ENCODE results near the gene KDM2B.

KDM2B gene

GRCh38 chr12:121549075-121549474 lies 31.7 kb downstream of the KDM2B start:
- no peak for DNase-seq (ENCODE audit: low read depth)
- H3K4me3 ChIP-seq (ENCODE audit: low read length) = no peak overlapping the region
- no peak overlapping the region for H3K9ac ChIP-seq (ENCODE audit: low read length)
- no peaks in the 10 kb centered on the region for H3K9me3 ChIP-seq (ENCODE audit: control insufficient read depth, low read length)
- no peaks in the 10 kb centered on the region for H3K27me3 ChIP-seq (replicated peaks; ENCODE audit: control insufficient read depth, insufficient read depth, low read length)
- H3K36me3 ChIP-seq (ENCODE audit: control insufficient read depth, insufficient read depth, low read length, severe bottlenecking) = no peaks in the 10 kb centered on the region
- no peaks in the 10 kb centered on the region for H3K4me1 ChIP-seq (ENCODE audit: control insufficient read depth, insufficient read depth, low read length)

- no peak overlapping the region for H3K9ac ChIP-seq (ENCODE audit: low read length)
- no peak overlapping the region for H3K4me3 ChIP-seq (ENCODE audit: low read length)
- no peaks in the 10 kb centered on the region for H3K9me3 ChIP-seq (ENCODE audit: control insufficient read depth, low read length)
- no peaks in the 10 kb centered on the region for H3K27me3 ChIP-seq (replicated peaks; ENCODE audit: control insufficient read depth, insufficient read depth, low read length)
- H3K4me1 ChIP-seq (ENCODE audit: control insufficient read depth, insufficient read depth, low read length) = no peaks in the 10 kb centered on the region
- H3K36me3 ChIP-seq (ENCODE audit: control insufficient read depth, insufficient read depth, low read length, severe bottlenecking) = no peaks in the 10 kb centered on the region
- no peak for DNase-seq (ENCODE audit: low read depth)
Measured at GRCh38 chr12:121545480-121545879, 35.3 kb downstream of the KDM2B start.

GRCh38 chr12:121543786-121544185 lies 37.0 kb downstream of the KDM2B start:
- H3K36me3 ChIP-seq (ENCODE audit: control insufficient read depth, insufficient read depth, low read length, severe bottlenecking) = no peaks in the 10 kb centered on the region
- no peak for DNase-seq (ENCODE audit: low read depth)

GRCh38 chr12:121539908-121540307 lies 40.9 kb downstream of the KDM2B start:
- Histone ChIP-seq H3K4me1 (ENCODE audit: control insufficient read depth, insufficient read depth, low read length) (peaks cover 21% of the 10 kb centered on the region), H3K9me3 (ENCODE audit: control insufficient read depth, low read length) (no peaks in the 10 kb centered on the region), H3K36me3 (ENCODE audit: control insufficient read depth, insufficient read depth, low read length, severe bottlenecking) (no peaks in the 10 kb centered on the region), H3K27me3 (replicated peaks; ENCODE audit: control insufficient read depth, insufficient read depth, low read length) (no peaks in the 10 kb centered on the region), H3K9ac (ENCODE audit: low read length) (no peak overlapping the region), H3K4me3 (ENCODE audit: low read length) (no peak overlapping the region)
- DNase-seq (ENCODE audit: low read depth) = no peak

More at GRCh38 chr12:121543786-121544185, 37.0 kb downstream of the KDM2B start:
- Histone ChIP-seq H3K9ac (ENCODE audit: low read length) (no peak overlapping the region), H3K4me3 (ENCODE audit: low read length) (no peak overlapping the region), H3K9me3 (ENCODE audit: control insufficient read depth, low read length) (no peaks in the 10 kb centered on the region), H3K4me1 (ENCODE audit: control insufficient read depth, insufficient read depth, low read length) (no peaks in the 10 kb centered on the region), H3K27me3 (replicated peaks; ENCODE audit: control insufficient read depth, insufficient read depth, low read length) (no peaks in the 10 kb centered on the region)

GRCh38 chr12:121538699-121539061 lies 42.1 kb downstream of the KDM2B start:
- Histone ChIP-seq H3K27me3 (replicated peaks; ENCODE audit: control insufficient read depth, insufficient read depth, low read length) (no peaks in the 10 kb centered on the region), H3K9me3 (ENCODE audit: control insufficient read depth, low read length) (no peaks in the 10 kb centered on the region), H3K4me3 (ENCODE audit: low read length) (no peak overlapping the region), H3K9ac (ENCODE audit: low read length) (no peak overlapping the region), H3K4me1 (ENCODE audit: control insufficient read depth, insufficient read depth, low read length) (peaks cover 28% of the 10 kb centered on the region), H3K36me3 (ENCODE audit: control insufficient read depth, insufficient read depth, low read length, severe bottlenecking) (no peaks in the 10 kb centered on the region)
- no peak for DNase-seq (ENCODE audit: low read depth)

GRCh38 chr12:121537814-121538698 lies 42.8 kb downstream of the KDM2B start:
- Histone ChIP-seq H3K9me3 (ENCODE audit: control insufficient read depth, low read length) (no peaks in the 10 kb centered on the region), H3K27me3 (replicated peaks; ENCODE audit: control insufficient read depth, insufficient read depth, low read length) (no peaks in the 10 kb centered on the region), H3K4me3 (ENCODE audit: low read length) (peak overlapping the region; percentile 77), H3K36me3 (ENCODE audit: control insufficient read depth, insufficient read depth, low read length, severe bottlenecking) (no peaks in the 10 kb centered on the region), H3K9ac (ENCODE audit: low read length) (peak overlapping the region; percentile 75), H3K4me1 (ENCODE audit: control insufficient read depth, insufficient read depth, low read length) (peaks cover 31% of the 10 kb centered on the region)
- peak; percentile 69 for DNase-seq (ENCODE audit: low read depth)

GRCh38 chr12:121536899-121537813 lies 43.7 kb downstream of the KDM2B start:
- peak overlapping the region; percentile 77 for H3K4me3 ChIP-seq (ENCODE audit: low read length)
- H3K9ac ChIP-seq (ENCODE audit: low read length) = peak overlapping the region; percentile 75
- no peaks in the 10 kb centered on the region for H3K9me3 ChIP-seq (ENCODE audit: control insufficient read depth, low read length)
- peaks cover 31% of the 10 kb centered on the region for H3K4me1 ChIP-seq (ENCODE audit: control insufficient read depth, insufficient read depth, low read length)
- H3K36me3 ChIP-seq (ENCODE audit: control insufficient read depth, insufficient read depth, low read length, severe bottlenecking) = no peaks in the 10 kb centered on the region
- peak; percentile 81 for DNase-seq (ENCODE audit: low read depth)
- H3K27me3 ChIP-seq (replicated peaks; ENCODE audit: control insufficient read depth, insufficient read depth, low read length) = no peaks in the 10 kb centered on the region

- Histone ChIP-seq H3K36me3 (ENCODE audit: control insufficient read depth, insufficient read depth, low read length, severe bottlenecking) (no peaks in the 10 kb centered on the region), H3K9me3 (ENCODE audit: control insufficient read depth, low read length) (no peaks in the 10 kb centered on the region), H3K4me1 (ENCODE audit: control insufficient read depth, insufficient read depth, low read length) (peaks cover 31% of the 10 kb centered on the region), H3K27me3 (replicated peaks; ENCODE audit: control insufficient read depth, insufficient read depth, low read length) (no peaks in the 10 kb centered on the region), H3K9ac (ENCODE audit: low read length) (peak overlapping the region; percentile 75), H3K4me3 (ENCODE audit: low read length) (peak overlapping the region; percentile 77)
- DNase-seq (ENCODE audit: low read depth) = peak; percentile 86
Measured at GRCh38 chr12:121536054-121536898, 44.5 kb downstream of the KDM2B start.

GRCh38 chr12:121535150-121536053 lies 45.4 kb downstream of the KDM2B start:
- Histone ChIP-seq H3K9me3 (ENCODE audit: control insufficient read depth, low read length) (no peaks in the 10 kb centered on the region), H3K4me1 (ENCODE audit: control insufficient read depth, insufficient read depth, low read length) (peaks cover 31% of the 10 kb centered on the region), H3K4me3 (ENCODE audit: low read length) (peak overlapping the region; percentile 77), H3K36me3 (ENCODE audit: control insufficient read depth, insufficient read depth, low read length, severe bottlenecking) (no peaks in the 10 kb centered on the region), H3K27me3 (replicated peaks; ENCODE audit: control insufficient read depth, insufficient read depth, low read length) (no peaks in the 10 kb centered on the region), H3K9ac (ENCODE audit: low read length) (peak overlapping the region; percentile 75)
- DNase-seq (ENCODE audit: low read depth) = peak; percentile 25

GRCh38 chr12:121534495-121535148 lies 46.2 kb downstream of the KDM2B start:
- H3K27me3 ChIP-seq (replicated peaks; ENCODE audit: control insufficient read depth, insufficient read depth, low read length) = no peaks in the 10 kb centered on the region
- no peak for DNase-seq (ENCODE audit: low read depth)
- no peak overlapping the region for H3K4me3 ChIP-seq (ENCODE audit: low read length)
- H3K9me3 ChIP-seq (ENCODE audit: control insufficient read depth, low read length) = no peaks in the 10 kb centered on the region
- no peaks in the 10 kb centered on the region for H3K36me3 ChIP-seq (ENCODE audit: control insufficient read depth, insufficient read depth, low read length, severe bottlenecking)
- H3K9ac ChIP-seq (ENCODE audit: low read length) = no peak overlapping the region
- peaks cover 31% of the 10 kb centered on the region for H3K4me1 ChIP-seq (ENCODE audit: control insufficient read depth, insufficient read depth, low read length)
